GM18517 (cell line): ENCODE measurements around the gene RHEX.
"Not testable (repeated sequence)": the region's sequence is repeated elsewhere in the genome, so short reads cannot be mapped to it uniquely, and the experiment has no call there.

Experiments
- ATAC-seq: cut with Tn5 transposase; IDR thresholded peaks from one replicate; pipeline ENCODE4 v1.9.1; 2021; ENCODE audit warnings: mild to moderate bottlenecking, moderate library complexity; ENCODE audit not compliant: unreplicated experiment

RHEX gene

GRCh38 chr1:206052919-206053610 is at the start of gene RHEX:
Gene RHEX (plus strand): TSS chr1:206053173. CDS start chr1:206097829, 44,656 bp downstream.
- not testable (repeated sequence) for ATAC-seq

- no peak for ATAC-seq
These were observed 48.8 kb upstream of the RHEX start for GRCh38 chr1:206003854-206004800.

DNA sequence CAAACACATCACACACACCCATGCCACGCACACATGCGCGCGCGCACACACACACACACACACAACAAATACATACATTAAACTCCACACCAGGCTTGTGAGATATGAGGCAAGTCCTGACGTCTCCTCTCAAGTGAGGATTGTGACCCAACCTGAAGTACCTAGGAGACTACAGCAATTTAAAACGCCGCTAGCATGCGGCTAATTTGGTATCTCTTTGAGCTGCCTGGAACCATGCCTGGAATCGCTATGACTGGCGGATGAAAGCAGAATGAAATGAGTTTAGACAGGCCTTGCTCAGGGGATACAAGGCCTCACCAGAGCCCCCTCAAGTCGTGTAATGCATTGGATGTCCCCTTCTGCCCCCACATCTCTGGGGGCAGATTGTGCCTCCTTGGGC is 48.1 kb upstream of the RHEX start:
- ATAC-seq, result no peak

DNA sequence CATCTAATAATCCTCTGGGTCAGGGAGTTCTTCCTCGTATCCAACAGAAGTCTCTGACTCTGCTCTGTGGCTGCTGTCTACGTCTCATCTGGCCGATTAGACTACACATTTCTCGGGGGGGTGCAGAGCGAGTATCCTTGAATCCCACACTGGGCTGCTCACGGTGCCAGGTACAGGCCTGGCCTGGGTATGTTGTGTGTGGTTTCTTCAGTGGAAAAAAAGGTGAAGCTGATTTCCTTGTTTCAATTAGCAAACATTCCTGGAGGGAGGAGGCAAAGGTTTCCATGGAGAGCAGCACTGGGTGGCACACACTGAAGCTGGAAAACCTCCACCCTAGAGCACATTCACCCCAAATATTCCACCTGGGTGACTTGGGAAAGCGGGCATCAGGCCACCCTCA is 47.7 kb upstream of the RHEX start:
- no peak for ATAC-seq

DNA sequence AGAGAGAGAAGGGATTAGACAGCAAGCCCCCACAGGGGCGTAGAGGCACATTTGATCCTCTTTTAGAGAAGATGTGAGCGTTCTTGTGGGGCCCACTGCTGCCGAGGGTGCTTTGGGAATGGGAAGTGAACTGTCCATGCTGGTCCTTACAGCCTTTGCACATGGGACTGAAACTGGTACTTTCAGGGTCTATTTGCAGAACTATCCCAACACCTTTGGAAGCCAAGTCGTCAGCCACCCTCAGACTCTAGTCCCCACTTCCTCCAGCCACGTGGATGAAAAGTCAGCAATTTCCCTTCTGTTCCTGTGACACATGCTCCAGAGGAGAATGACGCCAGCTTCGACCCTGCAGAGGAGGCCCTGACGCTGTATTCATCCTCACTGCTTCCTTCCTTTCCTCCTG is 47.2 kb upstream of the RHEX start:
- ATAC-seq, result no peak

DNA sequence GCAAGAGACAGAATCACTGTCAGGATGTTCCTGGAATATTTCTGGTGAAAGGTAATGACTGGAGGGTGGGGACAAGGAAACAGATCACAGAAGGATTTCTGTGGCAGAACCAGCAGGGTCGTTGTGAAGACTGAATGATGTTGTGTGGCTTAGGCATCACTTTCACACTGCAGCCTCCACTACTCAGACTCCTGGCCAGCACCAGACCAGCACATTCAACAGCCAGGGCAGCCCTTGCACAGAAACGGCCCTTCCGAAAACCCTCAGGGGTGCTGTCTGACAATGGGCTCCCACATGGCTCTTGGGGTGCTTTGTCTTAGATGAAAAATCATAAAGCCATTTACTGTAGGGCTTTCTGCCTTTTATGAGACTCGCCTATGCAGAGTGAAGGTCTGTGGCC is 46.0 kb upstream of the RHEX start:
- ATAC-seq, result no peak

- no peak for ATAC-seq
These were observed 42.9 kb upstream of the RHEX start for GRCh38 chr1:206010060-206010459.

DNA sequence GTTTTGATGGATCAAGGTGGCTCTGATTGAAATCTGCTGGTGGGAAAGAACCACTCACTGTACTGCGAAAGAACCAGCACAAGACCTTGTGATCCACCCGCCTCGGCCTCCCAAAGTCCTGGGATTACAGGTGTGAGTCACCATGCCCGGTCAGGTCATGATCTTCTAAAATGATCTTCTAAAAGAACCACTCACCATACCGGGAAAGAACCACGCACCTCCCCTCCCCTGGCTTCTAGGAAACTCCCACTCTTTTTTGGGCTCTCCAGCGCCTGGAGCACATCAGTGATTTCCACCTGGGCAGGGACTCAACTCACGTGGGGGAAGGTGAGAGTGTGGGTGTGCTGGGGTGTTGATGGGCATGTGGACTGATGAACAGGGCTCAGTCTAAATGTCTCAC is 41.9 kb upstream of the RHEX start:
- no peak for ATAC-seq

DNA sequence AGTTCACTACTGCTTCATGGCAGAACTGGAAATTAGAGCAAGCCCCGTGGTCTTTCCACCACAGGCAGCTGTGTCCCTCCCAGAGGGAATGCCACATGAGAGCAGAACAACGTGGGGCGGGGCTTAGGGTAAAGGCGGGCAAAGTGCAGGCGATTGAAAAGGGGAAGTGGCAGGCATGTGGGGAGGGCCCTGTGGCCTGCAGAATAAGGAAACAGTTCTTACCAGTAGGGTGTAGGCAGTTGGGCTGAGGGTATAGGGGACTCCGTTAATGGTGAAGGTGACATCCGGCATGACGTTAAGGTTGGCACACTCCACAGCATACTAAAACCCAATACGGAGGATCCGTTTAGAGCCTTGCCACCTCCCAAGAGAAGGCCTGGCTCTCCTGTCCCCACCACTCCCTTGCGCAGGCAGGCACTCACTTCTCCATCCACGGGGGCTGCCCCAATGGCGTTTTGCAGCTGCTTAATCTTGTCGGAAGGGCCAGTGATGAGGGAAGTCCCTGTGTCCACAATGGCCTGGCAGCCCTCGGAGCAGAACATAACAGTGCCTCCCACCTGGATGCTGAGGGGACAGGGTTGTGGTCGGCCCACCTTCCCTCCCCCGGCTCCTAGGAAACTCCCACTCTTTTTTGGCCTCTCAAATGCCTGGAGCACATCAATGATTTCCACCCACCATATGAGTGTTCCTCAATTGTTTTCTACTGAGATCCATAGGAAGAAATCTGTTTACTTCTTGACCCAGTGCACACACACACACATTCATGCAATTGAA is 40.7 kb upstream of the RHEX start:
- ATAC-seq, result peak; percentile 95

- ATAC-seq, result no peak
These were observed 39.8 kb upstream of the RHEX start for GRCh38 chr1:206013026-206013795.

GRCh38 chr1:206014601-206015000 is 38.4 kb upstream of the RHEX start:
- ATAC-seq, result no peak

DNA sequence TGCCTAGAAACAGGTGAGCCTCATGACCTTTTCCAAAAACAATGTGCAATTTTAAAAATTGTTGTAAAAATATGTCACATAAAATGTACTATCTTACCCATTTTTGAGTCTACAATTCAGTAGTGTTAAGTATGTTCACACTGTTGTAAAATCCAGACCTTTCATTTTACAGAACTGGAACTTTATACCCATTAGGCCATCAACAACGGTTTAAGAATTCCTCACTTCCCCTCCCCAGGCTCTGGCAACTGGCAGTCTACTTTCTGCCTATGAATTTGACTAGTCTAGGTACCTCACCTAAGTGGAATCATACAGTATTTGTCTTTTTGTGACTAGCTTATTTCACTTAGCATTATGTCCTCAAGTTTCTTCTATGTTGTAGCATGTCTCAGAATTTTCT is 37.9 kb upstream of the RHEX start:
- ATAC-seq, result no peak

DNA sequence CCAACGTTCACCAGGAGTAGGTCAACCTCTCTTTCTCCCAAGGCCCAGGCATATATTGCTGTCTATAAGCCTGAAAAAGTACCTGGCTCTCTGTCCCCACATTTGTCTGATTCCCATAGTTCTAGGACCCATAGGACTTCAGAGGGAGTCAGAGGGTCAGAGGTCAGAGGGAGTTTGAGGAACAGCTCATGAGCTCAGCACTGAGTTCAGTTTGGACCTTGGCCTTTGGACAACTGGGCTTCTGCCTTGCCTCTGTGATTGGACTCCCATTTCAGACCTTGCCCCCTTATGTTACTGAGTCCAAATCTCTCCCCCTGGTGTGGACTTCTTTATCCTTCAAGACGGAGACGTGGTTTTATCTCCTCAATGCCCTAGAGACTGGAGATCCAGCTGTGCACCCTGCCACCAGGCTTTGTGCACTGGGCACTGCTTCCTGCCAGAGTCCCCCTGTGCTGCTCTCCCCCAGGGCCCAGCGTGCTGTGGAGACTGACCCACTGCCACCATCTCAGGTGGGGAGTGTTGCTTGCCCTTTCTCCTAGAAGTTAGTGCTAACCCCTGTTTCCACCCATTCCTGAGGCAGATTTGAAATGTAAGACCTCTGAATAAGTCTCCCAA is 32.5 kb upstream of the RHEX start:
- ATAC-seq, result no peak

DNA sequence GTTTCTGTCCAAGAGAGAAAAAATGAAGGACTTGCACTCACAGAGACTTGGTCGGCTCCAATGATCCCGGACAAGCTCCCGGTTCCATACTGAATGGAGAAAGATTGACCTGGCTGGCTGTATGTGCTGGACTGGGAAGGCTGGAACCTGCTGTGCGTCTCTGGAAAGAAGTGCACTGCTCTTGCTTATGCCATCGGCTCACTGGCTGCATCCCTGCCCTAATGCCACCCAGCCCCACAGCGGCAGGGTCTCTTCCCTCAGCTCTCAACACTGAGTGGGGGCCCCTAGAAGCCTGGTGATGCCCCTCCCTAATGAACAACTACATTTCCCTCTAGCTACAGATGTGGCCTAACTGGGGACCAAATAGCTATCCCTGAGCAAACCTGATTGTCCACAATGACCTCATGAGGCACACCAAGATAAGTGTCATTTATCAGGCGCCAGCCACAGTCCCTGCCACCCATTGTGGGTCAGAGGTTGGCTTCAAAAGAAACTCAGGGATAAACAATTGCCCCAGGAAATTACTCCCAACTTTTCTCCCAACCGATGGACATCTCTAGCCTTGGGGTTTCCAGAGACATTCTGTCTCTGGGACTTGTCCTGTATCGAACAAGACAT is 31.9 kb upstream of the RHEX start:
- no peak for ATAC-seq

DNA sequence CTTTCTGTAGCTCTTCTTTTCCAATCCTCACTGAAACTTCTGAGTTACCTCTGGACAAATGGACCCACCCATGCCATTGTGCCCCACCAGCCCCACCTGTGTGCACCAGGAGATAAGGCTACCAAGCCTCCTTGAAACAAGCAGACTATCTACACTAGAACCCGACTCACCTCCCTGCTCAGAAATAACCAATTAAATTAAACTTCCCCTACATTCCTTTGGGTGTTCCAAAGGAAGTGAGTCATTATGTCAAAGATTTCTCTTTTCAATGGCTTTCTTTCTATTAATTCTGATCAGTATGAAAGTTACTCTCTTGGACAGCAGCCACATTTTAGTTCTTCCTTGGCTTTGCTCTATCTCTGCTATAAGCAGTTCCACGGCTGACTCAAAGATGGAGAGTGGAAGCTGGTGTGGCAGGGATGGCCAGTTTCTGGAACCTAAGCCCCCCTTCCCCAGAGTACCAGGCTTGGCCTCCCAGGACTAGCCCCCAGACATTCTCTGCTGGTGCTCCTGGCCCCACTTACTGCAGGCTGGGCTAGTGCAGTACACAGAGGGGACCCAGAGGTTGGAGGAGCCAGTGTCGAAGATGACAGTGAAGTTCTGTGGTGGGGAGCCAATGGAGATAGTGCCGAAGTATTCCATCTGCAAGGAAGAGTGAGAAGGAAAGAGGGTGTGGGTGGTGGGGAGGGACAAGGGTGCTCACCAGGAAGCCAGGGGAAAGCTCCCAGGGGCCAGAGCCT is 31.2 kb upstream of the RHEX start:
- no peak for ATAC-seq

- ATAC-seq, result no peak
These were observed 30.2 kb upstream of the RHEX start for GRCh38 chr1:206022766-206023165.

- no peak for ATAC-seq
These were observed 29.3 kb upstream of the RHEX start, which contains the start of gene CTSE for GRCh38 chr1:206023695-206024094. Gene CTSE (minus strand): TSS chr1:206023895. CDS start chr1:206023791, 104 bp downstream.

DNA sequence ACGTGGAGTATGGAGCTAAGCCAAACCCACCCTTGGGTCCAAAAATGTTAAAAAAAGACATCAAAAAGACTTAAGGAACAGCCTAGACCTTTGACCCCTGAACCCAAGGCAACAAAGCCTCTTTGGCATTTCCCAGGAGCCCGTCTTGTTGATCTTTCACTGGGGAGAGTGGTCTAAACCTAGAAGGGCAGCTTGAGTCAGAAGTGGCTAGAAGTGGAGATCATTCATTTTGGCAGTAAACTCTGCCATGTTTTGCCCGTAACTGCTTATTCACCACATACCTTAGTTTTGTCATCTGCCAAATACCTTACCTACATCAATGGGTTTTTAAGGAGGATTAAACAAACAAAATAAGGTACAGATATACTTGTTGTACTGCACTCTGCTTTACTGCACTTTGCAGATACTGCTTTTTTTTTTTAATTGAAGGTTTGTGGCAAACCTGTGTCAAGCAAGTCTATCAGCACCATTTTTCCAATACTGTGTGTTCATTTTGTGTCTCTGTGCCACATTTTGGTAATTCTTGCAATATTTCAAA is 27.6 kb upstream of the RHEX start:
- no peak for ATAC-seq

DNA sequence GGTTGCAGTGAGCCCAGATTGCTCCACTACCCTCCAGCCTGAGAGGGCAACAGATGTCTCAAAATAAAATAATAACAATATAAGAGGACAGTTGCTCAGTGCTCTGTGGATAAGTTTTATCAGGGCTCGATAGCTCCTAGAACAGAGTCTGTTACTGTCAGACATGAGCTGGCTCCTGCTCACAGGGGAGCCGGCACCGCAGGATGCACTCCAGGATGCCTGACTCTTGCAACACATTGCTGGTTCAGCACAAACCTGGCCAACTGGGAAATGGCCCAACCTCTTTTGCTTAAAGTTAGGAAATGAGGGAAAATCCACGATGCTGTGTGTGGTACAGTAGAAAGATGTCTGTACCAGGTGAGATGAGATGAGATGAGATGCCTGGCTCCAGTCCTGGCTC is 23.5 kb upstream of the RHEX start:
- no peak for ATAC-seq
